RWPE1 (cell line): ENCODE data around the gene FAM83F.

Experiments
- CTCF ChIA-PET: fragments of 350-600 bp; sonication (Branson Sonifier 250); formaldehyde crosslinking; extraction: SDS; loops from one replicate; lab custom pipeline; 2021; lab: Yijun Ruan, JAX
- POLR2A ChIA-PET: fragments of 400-600 bp; formaldehyde crosslinking; extraction: SDS; loops from one replicate; lab custom pipeline; 2020; ENCODE audit warnings: antibody characterized with exemption; ENCODE audit not compliant: low non-redundant PET; lab: Yijun Ruan, JAX
- DNase-seq: peaks from one replicate; pipeline ENCODE4 v3.0.0; 2012; ENCODE audit warnings: low spot score
- H3K27ac ChIP-seq: fragments of 450-650 bp; 2 replicates; pipeline ENCODE4 v1.5.1; 2017
- CTCF ChIP-seq: fragments of 450-650 bp; conservative IDR thresholded peaks from 2 replicates; pipeline ENCODE4 v1.5.1; 2017; ENCODE audit warnings: low read depth, mild to moderate bottlenecking

Gene FAM83F

DNA sequence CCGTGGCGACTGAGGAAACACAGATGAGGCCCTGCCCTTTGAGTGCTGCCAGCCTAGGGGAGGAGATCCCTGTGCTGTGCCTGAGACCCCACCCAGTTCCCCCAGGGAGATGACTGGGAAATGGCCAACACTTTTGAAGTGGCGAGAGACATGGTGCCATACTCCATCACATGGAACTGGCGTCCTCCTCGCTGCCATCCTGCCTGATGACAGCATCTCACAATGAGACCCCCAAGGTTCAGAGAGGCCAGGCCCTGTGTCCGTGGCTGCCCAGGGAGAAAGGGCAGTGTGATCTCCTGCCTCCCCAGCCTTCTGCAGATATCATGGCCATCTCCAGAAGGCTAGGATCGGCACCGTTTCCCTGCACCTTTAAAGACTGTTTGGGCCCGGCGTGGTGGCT, 31.1 kb downstream of the FAM83F start:
- TF ChIP-seq CTCF = no peak
- H3K27ac ChIP-seq = no peak overlapping the region
- DNase-seq = no peak
- ChIA-PET POLR2A (no interaction called here), CTCF (interaction anchor here (2.9 kb wide), 1 partner anchor 490 kb away, joined by 24 read pairs; no protein-coding TSS in a partner anchor)

DNA sequence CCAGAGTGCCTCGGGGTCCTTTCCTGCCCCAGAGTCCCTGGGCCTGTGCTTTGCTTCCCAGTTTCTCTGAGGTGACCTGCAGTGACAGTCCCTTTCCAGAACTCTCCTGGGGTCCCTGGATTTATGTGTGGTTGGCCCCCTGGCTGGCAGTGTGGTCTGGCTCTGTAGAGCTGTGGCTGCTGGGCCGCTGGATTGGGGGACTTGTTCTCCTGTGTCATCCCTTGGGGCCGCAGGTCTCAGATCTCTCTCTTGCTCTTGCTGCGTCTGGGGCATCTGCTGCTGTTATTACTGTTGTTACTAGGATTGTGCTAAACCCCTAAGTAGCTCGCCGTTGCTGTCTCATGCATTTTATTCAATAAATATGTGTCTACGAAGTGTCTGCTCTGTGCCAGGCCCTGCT, 31.9 kb downstream of the FAM83F start:
- H3K27ac ChIP-seq = no peak overlapping the region
- CTCF ChIA-PET = no interaction called here
- TF ChIP-seq CTCF = no peak
- POLR2A ChIA-PET = no interaction called here
- no peak for DNase-seq

DNA sequence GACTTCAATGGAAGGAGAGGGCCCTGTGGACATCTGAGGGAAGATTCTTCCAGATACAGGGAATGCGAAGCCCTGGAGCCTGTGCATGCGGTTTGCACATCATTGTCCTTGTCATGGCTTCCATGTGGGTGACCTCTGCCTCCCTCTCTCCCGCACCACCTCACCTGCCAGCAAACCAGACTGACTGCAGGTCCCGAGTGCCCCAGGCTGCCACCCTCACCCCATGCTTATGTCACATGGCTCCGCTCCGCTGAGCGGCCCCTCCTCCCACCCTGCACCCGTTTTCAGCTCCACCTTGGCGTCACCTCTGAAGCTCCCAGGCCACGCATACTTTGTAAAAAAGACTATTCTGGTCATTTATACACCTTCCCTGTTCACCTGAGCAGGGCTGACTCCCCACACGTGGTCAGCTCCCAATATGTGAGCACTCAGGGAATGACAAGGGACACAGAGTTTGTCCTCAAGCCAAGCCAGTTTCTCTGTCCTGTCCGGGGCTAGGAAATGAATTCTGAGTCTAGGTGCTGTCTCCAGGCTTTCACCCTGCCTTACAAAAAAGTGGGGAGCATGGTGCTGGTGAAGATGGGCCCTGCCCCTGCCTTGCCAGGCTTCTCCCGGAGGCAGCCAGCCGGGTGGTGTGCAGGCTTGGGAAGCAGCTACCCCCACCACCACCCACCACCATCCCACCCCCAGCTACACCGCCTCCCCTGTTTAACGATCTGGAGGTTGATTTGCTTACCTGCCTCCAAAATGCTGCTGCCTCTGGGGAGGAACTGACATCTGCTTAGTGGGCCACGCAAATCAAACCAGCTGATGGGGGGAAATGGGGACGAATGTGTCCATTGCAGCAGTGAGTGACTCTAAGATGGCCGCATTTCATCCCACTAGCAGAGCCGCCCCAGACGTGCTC, 32.7 kb downstream of the FAM83F start:
- DNase-seq = no peak
- H3K27ac ChIP-seq = no peak overlapping the region
- no peak for TF ChIP-seq CTCF
- ChIA-PET CTCF (no interaction called here), POLR2A (no interaction called here)

DNA sequence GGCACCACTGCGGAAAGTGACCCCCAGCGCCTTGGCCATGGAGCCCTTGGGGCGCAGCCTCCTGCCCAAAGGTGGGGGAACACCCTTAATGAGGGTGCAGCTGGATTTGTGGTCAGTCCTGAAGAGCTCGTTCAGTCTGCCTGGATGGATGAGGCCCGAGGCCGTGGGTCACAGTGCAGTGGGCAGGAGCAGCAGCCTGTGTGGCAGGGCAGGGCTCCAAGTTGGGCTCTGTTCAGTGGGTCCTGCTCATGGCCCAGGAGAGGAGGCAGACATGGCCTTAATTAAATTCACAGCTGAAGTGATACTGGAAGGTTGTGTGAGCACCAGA, 33.3 kb downstream of the FAM83F start:
- POLR2A ChIA-PET = no interaction called here
- CTCF ChIA-PET = no interaction called here
- no peak for TF ChIP-seq CTCF
- DNase-seq = no peak
- H3K27ac ChIP-seq = no peak overlapping the region

- POLR2A ChIA-PET = no interaction called here
- CTCF ChIA-PET = interaction anchor here (0.6 kb wide), 1 partner anchor 494 kb away, joined by 3 read pairs; no protein-coding TSS in a partner anchor
These were observed 34.6 kb downstream of the FAM83F start for GRCh38 chr22:40029189-40029890.

More at GRCh38 chr22:40029189-40029890, 34.6 kb downstream of the FAM83F start:
- no peak for DNase-seq
- no peak overlapping the region for H3K27ac ChIP-seq
- no peak for TF ChIP-seq CTCF
